ENCODE measurements around the gene VDAC2. TPM values are rescaled to one million over a fixed set of nuclear protein-coding genes. Genes with fewer than 3 reads are reported as not detected.
A peak's percentile ranks its signal among the peaks of the same experiment; 100 is the strongest.

Gene VDAC2, protein sequence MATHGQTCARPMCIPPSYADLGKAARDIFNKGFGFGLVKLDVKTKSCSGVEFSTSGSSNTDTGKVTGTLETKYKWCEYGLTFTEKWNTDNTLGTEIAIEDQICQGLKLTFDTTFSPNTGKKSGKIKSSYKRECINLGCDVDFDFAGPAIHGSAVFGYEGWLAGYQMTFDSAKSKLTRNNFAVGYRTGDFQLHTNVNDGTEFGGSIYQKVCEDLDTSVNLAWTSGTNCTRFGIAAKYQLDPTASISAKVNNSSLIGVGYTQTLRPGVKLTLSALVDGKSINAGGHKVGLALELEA
- polyA plus RNA-seq (2013, experiment 1 of 2), result 256 TPM
- 253 TPM for polyA plus RNA-seq (2013, experiment 2 of 2)

DNA sequence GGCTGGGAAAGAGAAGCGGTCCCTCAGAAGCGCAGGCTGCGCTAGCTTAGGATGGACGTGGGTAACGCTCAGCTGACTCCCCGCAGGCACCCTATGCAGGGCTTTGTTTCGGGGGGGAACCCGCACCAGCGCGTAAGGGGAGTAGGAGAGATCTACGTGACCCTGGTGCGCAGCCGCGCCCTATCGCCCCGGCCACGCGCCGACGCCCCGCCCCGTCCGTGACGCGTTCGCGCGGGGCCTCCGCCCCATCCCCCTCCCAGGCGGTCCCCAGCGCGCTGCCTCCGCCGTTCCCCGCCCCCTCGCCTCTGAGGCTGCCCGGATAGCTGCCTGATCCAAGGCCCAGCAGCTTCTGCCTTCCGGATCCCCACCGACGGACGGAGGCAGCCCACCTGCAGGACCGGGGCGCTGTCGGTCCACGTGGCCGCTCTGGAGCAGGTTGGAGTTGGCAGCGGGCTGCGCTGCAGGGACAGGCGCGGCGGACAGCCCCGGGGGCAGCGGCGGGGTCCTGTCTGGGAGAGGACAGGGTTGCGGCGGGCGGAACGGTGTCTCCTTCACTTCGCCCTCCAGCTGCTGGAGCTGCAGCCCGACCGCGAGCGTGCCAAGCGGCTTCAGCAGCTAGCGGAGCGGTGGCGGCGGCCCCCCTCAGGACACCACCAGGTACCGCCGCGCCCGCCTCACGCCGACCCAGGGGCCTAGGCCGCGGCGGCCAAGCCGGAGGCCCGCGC lies at the start of gene VDAC2:
VDAC2 (plus strand) TSS at position 515 of the 725 bp plus-strand sequence. CDS start 363 bp downstream, outside the sequence.
- no CpG with 5 or more reads among the region's 80 CpGs for WGBS (ENCODE audit: extremely low coverage, insufficient coverage, low lambda C conversion rate)
- peaks cover 18% of the 10 kb centered on the region for H3K4me1 ChIP-seq (ENCODE audit: control insufficient read depth, low read depth, low read length)
- H3K4me3 ChIP-seq (ENCODE audit: low read length), result peak within 1 kb of the TSS; percentile 74
- peak within 1 kb of the TSS; percentile 95 for H3K27ac ChIP-seq (ENCODE audit: low read depth, low read length)
- H3K79me1 ChIP-seq (ENCODE audit: low read length), result no peaks in the 10 kb centered on the region
- H3K4me2 ChIP-seq (ENCODE audit: low read length), result peak within 1 kb of the TSS; percentile 97
- peak within 1 kb of the TSS; percentile 100 for H3K56ac ChIP-seq (ENCODE audit: low read length)
- H3K9ac ChIP-seq (ENCODE audit: low read length), result peak within 1 kb of the TSS; percentile 99
- peak within 1 kb of the TSS; percentile 69 for H2BK120ac ChIP-seq (ENCODE audit: low read depth, low read length)
- no peaks in the 10 kb centered on the region for H3K27me3 ChIP-seq (ENCODE audit: insufficient read depth, low read length, poor library complexity)
- peak within 1 kb of the TSS; percentile 84 for H3K18ac ChIP-seq (ENCODE audit: low read length)
- no peak within 1 kb of the TSS for H4K5ac ChIP-seq (ENCODE audit: low read length)
- H2BK5ac ChIP-seq (ENCODE audit: low read length), result peak within 1 kb of the TSS; percentile 99
- H3K79me2 ChIP-seq (ENCODE audit: control insufficient read depth, insufficient read depth, low read length), result peaks cover 36% of the 10 kb centered on the region
- peak within 1 kb of the TSS; percentile 7 for H4K8ac ChIP-seq (ENCODE audit: low read depth, low read length)
- peak within 1 kb of the TSS; percentile 92 for H3K4ac ChIP-seq (ENCODE audit: low read depth, low read length)
- DNase-seq, result peak; percentile 94
- no peak within 1 kb of the TSS for H2BK15ac ChIP-seq (replicated peaks; ENCODE audit: low read depth)
- peak within 1 kb of the TSS; percentile 83 for H2AK5ac ChIP-seq (ENCODE audit: low read length)
- peak within 1 kb of the TSS; percentile 95 for H3K23ac ChIP-seq (ENCODE audit: low read length)
- peaks cover 4% of the 10 kb centered on the region for H3K36me3 ChIP-seq (ENCODE audit: control insufficient read depth, insufficient read depth, low read length)

DNA sequence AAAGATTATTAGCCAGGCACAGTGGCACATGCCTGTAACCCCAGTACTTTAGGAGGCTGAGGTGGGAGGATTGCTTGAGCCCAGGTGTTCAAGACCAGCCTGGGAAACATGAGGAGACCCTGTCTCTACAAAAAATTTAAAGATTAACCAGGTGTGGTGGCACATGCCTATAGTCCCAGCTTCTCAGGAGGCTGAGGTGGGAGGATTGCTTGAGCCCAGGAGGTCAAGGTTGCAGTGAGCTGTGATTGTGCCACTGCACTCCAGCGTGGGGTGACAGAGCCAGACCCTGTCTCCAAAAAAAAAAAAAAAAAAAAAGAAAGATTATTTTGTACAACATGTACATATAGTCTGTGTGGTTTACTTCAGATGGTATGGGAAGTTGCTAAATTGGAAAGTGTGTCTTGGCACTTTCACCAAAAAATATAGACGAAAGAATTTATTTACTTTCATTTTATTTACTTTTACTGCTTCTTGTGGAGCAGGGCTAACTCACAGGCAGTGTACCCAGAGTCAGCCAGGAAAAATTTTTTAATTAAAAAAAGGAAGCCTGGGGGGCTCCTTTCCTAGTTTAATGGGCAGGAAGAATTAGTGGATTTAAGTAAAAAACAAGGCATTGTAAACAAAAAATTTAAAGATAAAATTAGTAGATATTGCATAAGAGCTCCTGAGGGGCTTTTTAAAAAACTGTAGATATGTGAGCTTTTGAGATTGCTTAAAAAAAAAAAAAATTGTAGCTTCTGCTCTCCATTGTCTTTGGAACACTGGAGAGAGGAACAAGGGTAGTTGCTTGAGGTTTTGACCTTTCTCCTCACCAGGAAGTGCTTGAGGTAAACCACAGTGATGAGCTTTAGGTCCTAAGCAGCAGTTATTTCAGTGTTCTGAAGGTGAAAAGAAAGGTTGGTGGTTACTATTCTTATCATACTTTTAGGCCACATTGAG lies 44.6 kb upstream of the VDAC2 start:
- H3K27ac ChIP-seq (ENCODE audit: low read depth, low read length), result no peak overlapping the region
- no peak overlapping the region for H2BK120ac ChIP-seq (ENCODE audit: low read depth, low read length)
- no peak overlapping the region for H3K4ac ChIP-seq (ENCODE audit: low read depth, low read length)
- H3K23ac ChIP-seq (ENCODE audit: low read length), result no peak overlapping the region
- H4K8ac ChIP-seq (ENCODE audit: low read depth, low read length), result no peak overlapping the region
- H2AK5ac ChIP-seq (ENCODE audit: low read length), result no peak overlapping the region
- H3K56ac ChIP-seq (ENCODE audit: low read length), result no peak overlapping the region
- no peak overlapping the region for H2BK5ac ChIP-seq (ENCODE audit: low read length)
- H4K5ac ChIP-seq (ENCODE audit: low read length), result no peak overlapping the region
- H3K79me1 ChIP-seq (ENCODE audit: low read length), result no peaks in the 10 kb centered on the region
- no peaks in the 10 kb centered on the region for H3K27me3 ChIP-seq (ENCODE audit: insufficient read depth, low read length, poor library complexity)
- H3K36me3 ChIP-seq (ENCODE audit: control insufficient read depth, insufficient read depth, low read length), result no peaks in the 10 kb centered on the region
- H3K4me2 ChIP-seq (ENCODE audit: low read length), result no peak overlapping the region
- WGBS (ENCODE audit: extremely low coverage, insufficient coverage, low lambda C conversion rate), result no CpG with 5 or more reads among the region's 2 CpGs
- no peak for DNase-seq
- H3K18ac ChIP-seq (ENCODE audit: low read length), result no peak overlapping the region
- H3K4me3 ChIP-seq (ENCODE audit: low read length), result no peak overlapping the region
- no peak overlapping the region for H2BK15ac ChIP-seq (replicated peaks; ENCODE audit: low read depth)
- no peaks in the 10 kb centered on the region for H3K4me1 ChIP-seq (ENCODE audit: control insufficient read depth, low read depth, low read length)
- H3K9ac ChIP-seq (ENCODE audit: low read length), result no peak overlapping the region
- no peaks in the 10 kb centered on the region for H3K79me2 ChIP-seq (ENCODE audit: control insufficient read depth, insufficient read depth, low read length)

DNA sequence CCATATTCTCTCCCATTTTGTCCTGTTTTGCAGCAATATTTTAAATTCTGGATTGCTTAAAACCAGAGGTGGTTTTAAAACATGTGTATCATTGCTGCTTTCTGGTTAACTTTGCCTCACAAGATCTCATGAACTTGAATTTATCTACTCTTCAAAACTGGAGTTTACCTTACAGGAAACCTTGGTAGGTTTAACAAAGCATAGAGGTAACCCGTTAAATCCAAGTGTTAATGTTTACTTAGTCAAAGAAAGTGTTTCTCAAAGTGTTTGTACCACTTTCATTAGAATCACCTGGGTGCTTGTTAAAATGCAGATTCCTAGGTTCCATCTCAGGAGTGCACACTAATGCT lies 44.0 kb upstream of the VDAC2 start:
- no CpG with 5 or more reads among the region's 1 CpG for WGBS (ENCODE audit: extremely low coverage, insufficient coverage, low lambda C conversion rate)
- no peak overlapping the region for H2BK5ac ChIP-seq (ENCODE audit: low read length)
- no peaks in the 10 kb centered on the region for H3K79me1 ChIP-seq (ENCODE audit: low read length)
- H4K8ac ChIP-seq (ENCODE audit: low read depth, low read length), result no peak overlapping the region
- H3K18ac ChIP-seq (ENCODE audit: low read length), result no peak overlapping the region
- H3K56ac ChIP-seq (ENCODE audit: low read length), result no peak overlapping the region
- H3K4me1 ChIP-seq (ENCODE audit: control insufficient read depth, low read depth, low read length), result no peaks in the 10 kb centered on the region
- H2BK15ac ChIP-seq (replicated peaks; ENCODE audit: low read depth), result no peak overlapping the region
- no peak overlapping the region for H3K23ac ChIP-seq (ENCODE audit: low read length)
- H3K4ac ChIP-seq (ENCODE audit: low read depth, low read length), result no peak overlapping the region
- no peak overlapping the region for H3K27ac ChIP-seq (ENCODE audit: low read depth, low read length)
- H2AK5ac ChIP-seq (ENCODE audit: low read length), result no peak overlapping the region
- DNase-seq, result no peak
- no peak overlapping the region for H2BK120ac ChIP-seq (ENCODE audit: low read depth, low read length)
- H3K4me2 ChIP-seq (ENCODE audit: low read length), result no peak overlapping the region
- H3K79me2 ChIP-seq (ENCODE audit: control insufficient read depth, insufficient read depth, low read length), result no peaks in the 10 kb centered on the region
- H3K27me3 ChIP-seq (ENCODE audit: insufficient read depth, low read length, poor library complexity), result no peaks in the 10 kb centered on the region
- H3K36me3 ChIP-seq (ENCODE audit: control insufficient read depth, insufficient read depth, low read length), result no peaks in the 10 kb centered on the region
- H3K9ac ChIP-seq (ENCODE audit: low read length), result no peak overlapping the region
- no peak overlapping the region for H3K4me3 ChIP-seq (ENCODE audit: low read length)
- H4K5ac ChIP-seq (ENCODE audit: low read length), result no peak overlapping the region

DNA sequence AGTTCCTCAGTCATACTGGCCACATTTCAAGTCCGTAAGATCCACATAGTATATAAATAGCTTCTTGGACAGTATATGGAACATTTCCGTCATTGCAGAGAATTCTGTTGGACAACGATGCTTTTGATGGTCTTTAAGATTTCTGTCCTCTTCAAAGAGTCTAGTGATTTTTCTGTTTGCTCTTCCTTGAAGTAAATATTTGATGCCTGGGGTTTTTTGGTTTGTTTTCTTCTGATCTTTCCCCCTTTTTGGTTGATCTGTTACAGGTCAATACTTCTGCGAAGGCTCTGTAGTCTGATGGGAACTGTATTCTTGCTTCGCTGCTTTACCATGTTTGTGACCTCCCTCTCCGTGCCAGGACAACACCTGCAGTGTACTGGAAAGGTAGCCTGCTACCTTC lies 42.3 kb upstream of the VDAC2 start:
- H3K36me3 ChIP-seq (ENCODE audit: control insufficient read depth, insufficient read depth, low read length), result no peaks in the 10 kb centered on the region
- H3K79me2 ChIP-seq (ENCODE audit: control insufficient read depth, insufficient read depth, low read length), result no peaks in the 10 kb centered on the region
- no peak overlapping the region for H3K9ac ChIP-seq (ENCODE audit: low read length)
- no peak overlapping the region for H3K27ac ChIP-seq (ENCODE audit: low read depth, low read length)
- no peaks in the 10 kb centered on the region for H3K27me3 ChIP-seq (ENCODE audit: insufficient read depth, low read length, poor library complexity)
- H3K56ac ChIP-seq (ENCODE audit: low read length), result no peak overlapping the region
- no peak for DNase-seq
- H4K8ac ChIP-seq (ENCODE audit: low read depth, low read length), result no peak overlapping the region
- H3K23ac ChIP-seq (ENCODE audit: low read length), result no peak overlapping the region
- no peak overlapping the region for H4K5ac ChIP-seq (ENCODE audit: low read length)
- H2BK15ac ChIP-seq (replicated peaks; ENCODE audit: low read depth), result no peak overlapping the region
- H2AK5ac ChIP-seq (ENCODE audit: low read length), result no peak overlapping the region
- no peak overlapping the region for H3K4me3 ChIP-seq (ENCODE audit: low read length)
- no peak overlapping the region for H2BK5ac ChIP-seq (ENCODE audit: low read length)
- WGBS (ENCODE audit: extremely low coverage, insufficient coverage, low lambda C conversion rate), result no CpG with 5 or more reads among the region's 6 CpGs
- H3K79me1 ChIP-seq (ENCODE audit: low read length), result no peaks in the 10 kb centered on the region
- no peak overlapping the region for H2BK120ac ChIP-seq (ENCODE audit: low read depth, low read length)
- H3K18ac ChIP-seq (ENCODE audit: low read length), result no peak overlapping the region
- H3K4me1 ChIP-seq (ENCODE audit: control insufficient read depth, low read depth, low read length), result no peaks in the 10 kb centered on the region
- no peak overlapping the region for H3K4ac ChIP-seq (ENCODE audit: low read depth, low read length)
- no peak overlapping the region for H3K4me2 ChIP-seq (ENCODE audit: low read length)

DNA sequence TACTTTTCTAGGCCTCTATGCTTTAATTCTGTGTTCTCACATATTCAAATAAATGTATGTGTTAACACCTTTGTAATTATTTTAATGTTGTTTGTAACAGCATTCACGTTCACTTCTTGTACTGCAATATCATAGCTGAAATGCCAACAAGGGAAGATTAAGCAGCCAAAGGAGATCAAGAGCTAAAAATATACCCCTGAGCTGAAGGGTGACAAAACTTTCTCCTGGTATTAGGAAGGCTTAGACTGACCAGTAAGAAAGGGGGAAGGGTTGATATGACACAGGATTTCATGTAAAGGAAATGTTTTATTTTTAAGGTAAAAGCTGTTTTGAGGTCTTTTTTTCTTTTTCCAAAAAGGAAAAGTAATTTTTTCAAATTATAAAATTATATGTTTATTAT lies 40.4 kb upstream of the VDAC2 start:
- Histone ChIP-seq H3K79me2 (ENCODE audit: control insufficient read depth, insufficient read depth, low read length) (no peaks in the 10 kb centered on the region), H3K4ac (ENCODE audit: low read depth, low read length) (no peak overlapping the region), H2BK5ac (ENCODE audit: low read length) (no peak overlapping the region), H3K4me3 (ENCODE audit: low read length) (no peak overlapping the region), H3K4me1 (ENCODE audit: control insufficient read depth, low read depth, low read length) (no peaks in the 10 kb centered on the region), H3K27ac (ENCODE audit: low read depth, low read length) (no peak overlapping the region), H3K36me3 (ENCODE audit: control insufficient read depth, insufficient read depth, low read length) (no peaks in the 10 kb centered on the region), H3K23ac (ENCODE audit: low read length) (no peak overlapping the region), H3K27me3 (ENCODE audit: insufficient read depth, low read length, poor library complexity) (no peaks in the 10 kb centered on the region), H3K56ac (ENCODE audit: low read length) (no peak overlapping the region), H4K8ac (ENCODE audit: low read depth, low read length) (no peak overlapping the region), H2BK15ac (replicated peaks; ENCODE audit: low read depth) (no peak overlapping the region), H3K9ac (ENCODE audit: low read length) (no peak overlapping the region), H3K18ac (ENCODE audit: low read length) (no peak overlapping the region), H2BK120ac (ENCODE audit: low read depth, low read length) (no peak overlapping the region), H3K79me1 (ENCODE audit: low read length) (no peaks in the 10 kb centered on the region), H2AK5ac (ENCODE audit: low read length) (no peak overlapping the region), H3K4me2 (ENCODE audit: low read length) (no peak overlapping the region), H4K5ac (ENCODE audit: low read length) (no peak overlapping the region)
- DNase-seq, result no peak
- WGBS (ENCODE audit: extremely low coverage, insufficient coverage, low lambda C conversion rate), result no CpG with 5 or more reads among the region's 1 CpG
